Keratinocyte (primary cell): ENCODE results near the gene DNAJC5G. TPM values are rescaled to one million over a fixed set of nuclear protein-coding genes. Genes with fewer than 3 reads are reported as not detected.

Source experiments
- DNase-seq: peaks from one replicate; pipeline ENCODE4 v3.0.0-alpha.2; 2011; ENCODE audit warnings: low read depth, missing footprints, low spot score
- FAIRE-seq: peaks from 2 replicates; lab custom pipeline; 2011; peaks lifted over from hg19 to GRCh38; lab: Jason Lieb, UNC
- H2AFZ ChIP-seq: 2 replicates; pipeline ENCODE4 v1.6.0; 2012; ENCODE audit warnings: low read length, control low read depth, inconsistent platforms; ENCODE audit not compliant: control insufficient read depth
- H3K27ac ChIP-seq: 2 replicates; pipeline ENCODE4 v1.5.1; 2011; ENCODE audit warnings: low read length; ENCODE audit not compliant: control insufficient read depth, insufficient read depth
- H3K27me3 ChIP-seq: 3 replicates; pipeline ENCODE4 v1.6.0; 2011; ENCODE audit warnings: low read length; ENCODE audit not compliant: control insufficient read depth, insufficient read depth; ENCODE audit errors: extremely low read depth
- H3K36me3 ChIP-seq, 2 experiments: 2 replicates in 1 of 2; 3 replicates in 1 of 2; pipeline ENCODE4 v1.5.1; 2011; ENCODE audit warnings: low read length in 2 of 2, mild to moderate bottlenecking in 1 of 2; ENCODE audit not compliant: control insufficient read depth in 2 of 2, insufficient read depth in 2 of 2; ENCODE audit errors: extremely low read depth in 1 of 2
- H3K4me1 ChIP-seq: 3 replicates; pipeline ENCODE4 v1.5.1; 2011; ENCODE audit warnings: low read length; ENCODE audit not compliant: control insufficient read depth, insufficient read depth; ENCODE audit errors: extremely low read depth
- H3K4me2 ChIP-seq: 3 replicates; pipeline ENCODE4 v1.6.0; 2011; ENCODE audit warnings: low read depth, low read length; ENCODE audit not compliant: control insufficient read depth, insufficient read depth; ENCODE audit errors: extremely low read depth
- H3K4me3 ChIP-seq, 3 experiments: fragments of 200-600 bp in 1 of 3; sonication (generic) in 1 of 3; 2 replicates in 2 of 3; 3 replicates in 1 of 3; pipeline ENCODE4 v1.5.1; 2011 to 2016; ENCODE audit warnings: low read length in 3 of 3, mild to moderate bottlenecking in 3 of 3, control low read depth in 2 of 3, inconsistent platforms in 1 of 3, low read depth in 1 of 3, mixed read lengths in 1 of 3, mixed run types in 1 of 3, moderate library complexity in 1 of 3; ENCODE audit not compliant: control insufficient read depth in 2 of 3, insufficient read depth in 2 of 3; ENCODE audit errors: extremely low read depth in 1 of 3
- H3K79me2 ChIP-seq: 2 replicates; pipeline ENCODE4 v1.6.0; 2012; ENCODE audit warnings: low read length; ENCODE audit not compliant: control insufficient read depth, insufficient read depth
- H3K9ac ChIP-seq: 3 replicates; pipeline ENCODE4 v1.6.0; 2011; ENCODE audit warnings: low read length; ENCODE audit not compliant: control insufficient read depth, insufficient read depth; ENCODE audit errors: extremely low read depth
- H3K9me1 ChIP-seq: 3 replicates; pipeline ENCODE4 v1.6.0; 2011; ENCODE audit warnings: low read length; ENCODE audit not compliant: control insufficient read depth, insufficient read depth; ENCODE audit errors: extremely low read depth
- H3K9me3 ChIP-seq: 2 replicates; pipeline ENCODE4 v1.5.1; 2012; ENCODE audit warnings: low read depth, low read length; ENCODE audit not compliant: control insufficient read depth
- H4K20me1 ChIP-seq: 3 replicates; pipeline ENCODE4 v1.6.0; 2011; ENCODE audit warnings: low read length; ENCODE audit not compliant: control insufficient read depth, insufficient read depth; ENCODE audit errors: extremely low read depth
- CTCF ChIP-seq, 3 experiments: IDR thresholded peaks in 1 of 3; conservative IDR thresholded peaks in 1 of 3; optimal IDR thresholded peaks in 1 of 3; 2 replicates in 2 of 3; 3 replicates in 1 of 3; pipeline versions ENCODE3 to v1.5.1; 2011; ENCODE audit warnings: low read length in 3 of 3, mild to moderate bottlenecking in 3 of 3, moderate library complexity in 2 of 3, control low read depth in 1 of 3, inconsistent platforms in 1 of 3; ENCODE audit not compliant: insufficient read depth in 2 of 3; ENCODE audit errors: extremely low read depth in 1 of 3
- EZH2 ChIP-seq: IDR thresholded peaks from one replicate; pipeline ENCODE4 v1.6.1; 2012; ENCODE audit warnings: inconsistent platforms, mild to moderate bottlenecking, low read length, moderate library complexity
- dilution Hi-C: fragments of 300-500 bp; cut with MboI; formaldehyde crosslinking; loops from one replicate; pipeline ENCODE4 v1.7.0; 2020; ENCODE audit warnings: low sequenced_read_pairs; ENCODE audit not compliant: extremely low pct_ligation_motif_present
- polyA plus RNA-seq, 5 experiments: library from polyadenylated mRNA; depleted of rRNA in 3 of 5; stranded (reverse) in 3 of 5; stranded (forward) in 1 of 5; unstranded in 1 of 5; fragments of >200 nt; gene quantifications; 1 replicate in 1 of 5; 2 replicates in 3 of 5; 3 replicates in 1 of 5; pipeline versions ENCODE4 v1.2.1 to v1.2.3, GENCODE V29; 2011 to 2012; ENCODE audit warnings: missing spikeins in 2 of 5, low read depth in 1 of 5, low replicate concordance in 1 of 5

Gene DNAJC5G
- polyA plus RNA-seq, 1 donor (not counting 4 experiments of a cell fraction or from before 2014, with no cell fraction given), result not detected

GRCh38 chr2:27250652-27251379 is 24.4 kb upstream of the DNAJC5G start:
- no peak overlapping the region for H3K27ac ChIP-seq
- H3K9ac ChIP-seq, result no peak overlapping the region
- FAIRE-seq, result no peak
- TF ChIP-seq CTCF (optimal IDR thresholded peaks at IDR 0.05 in 1 of 3, IDR thresholded peaks at IDR 0.05 in 1 of 3, conservative IDR thresholded peaks at IDR 0.05 in 1 of 3; ENCODE audit: extremely low read depth in 1 of 3, insufficient read depth in 2 of 3, low read length in 3 of 3) (no peak), EZH2 (no peak)
- no peaks in the 10 kb centered on the region for H4K20me1 ChIP-seq
- no peak overlapping the region for H3K4me3 ChIP-seq
- H2AFZ ChIP-seq, result no peak overlapping the region
- H3K79me2 ChIP-seq, result no peaks in the 10 kb centered on the region
- dilution Hi-C loops, result no loop called here
- H3K36me3 ChIP-seq, result no peaks in the 10 kb centered on the region
- H3K4me1 ChIP-seq, result peaks cover under 1% of the 10 kb centered on the region
- DNase-seq, result no peak
- no peak overlapping the region for H3K4me2 ChIP-seq
- no peaks in the 10 kb centered on the region for H3K9me3 ChIP-seq
- no peaks in the 10 kb centered on the region for H3K9me1 ChIP-seq
- peaks cover 18% of the 10 kb centered on the region for H3K27me3 ChIP-seq

GRCh38 chr2:27251766-27252165 is 23.5 kb upstream of the DNAJC5G start:
- H3K79me2 ChIP-seq, result no peaks in the 10 kb centered on the region
- H3K27ac ChIP-seq, result no peak overlapping the region
- H3K9me1 ChIP-seq, result no peaks in the 10 kb centered on the region
- no peaks in the 10 kb centered on the region for H3K36me3 ChIP-seq
- H3K4me1 ChIP-seq, result peaks cover 2% of the 10 kb centered on the region
- TF ChIP-seq EZH2 (no peak), CTCF (optimal IDR thresholded peaks at IDR 0.05 in 1 of 3, IDR thresholded peaks at IDR 0.05 in 1 of 3, conservative IDR thresholded peaks at IDR 0.05 in 1 of 3; ENCODE audit: extremely low read depth in 1 of 3, insufficient read depth in 2 of 3, low read length in 3 of 3) (no peak)
- no peak overlapping the region for H3K9ac ChIP-seq
- H3K4me2 ChIP-seq, result no peak overlapping the region
- dilution Hi-C loops, result no loop called here
- H3K9me3 ChIP-seq, result no peaks in the 10 kb centered on the region
- H2AFZ ChIP-seq, result no peak overlapping the region
- H4K20me1 ChIP-seq, result no peaks in the 10 kb centered on the region
- no peak overlapping the region for H3K4me3 ChIP-seq
- peaks cover 25% of the 10 kb centered on the region for H3K27me3 ChIP-seq
- no peak for DNase-seq
- no peak for FAIRE-seq
